Right lobe of liver (tissue), 6 donors: Measurements from ENCODE around the gene MRPS17. TPM values are rescaled to one million over a fixed set of nuclear protein-coding genes. Genes with fewer than 3 reads are reported as not detected.

Experiments
- ATAC-seq, 4 donors: fragments of 200-7000 bp; cut with Tn5 transposase; one replicate each; pipeline ENCODE4 v1.9.1; 2020; ENCODE audit warnings: mild to moderate bottlenecking in 4 of 4, moderate library complexity in 4 of 4
- DNase-seq, 3 donors: peaks; one replicate each; pipeline ENCODE4 v3.0.0-alpha.2; 2020
- H3K27ac ChIP-seq, 3 donors: fragments of 200-600 bp; one replicate each; pipeline ENCODE4 v1.8.0; 2022
- H3K27me3 ChIP-seq, 2 donors: fragments of 200-600 bp; one replicate each; pipeline ENCODE4 v1.8.0; 2022
- H3K36me3 ChIP-seq, 4 donors: fragments of 200-600 bp; sonication (generic) in 1 of 4; one replicate each; pipeline versions ENCODE4 v1.5.1 to v1.8.0; 2017 to 2022; ENCODE audit warnings: control low read depth in 1 of 4
- H3K4me1 ChIP-seq, 4 donors: fragments of 200-600 bp; sonication (generic) in 1 of 4; one replicate each; pipeline versions ENCODE4 v1.5.1 to v1.8.0; 2017 to 2022; ENCODE audit warnings: control low read depth in 1 of 4
- H3K4me3 ChIP-seq, 3 donors: fragments of 200-600 bp; one replicate each; pipeline ENCODE4 v1.8.0; 2022
- H3K9me3 ChIP-seq, 4 donors: fragments of 200-600 bp; sonication (generic) in 1 of 4; one replicate each; pipeline versions ENCODE4 v1.5.1 to v1.8.0; 2017 to 2022; ENCODE audit warnings: control low read depth in 1 of 4
- CTCF ChIP-seq, 4 donors: fragments of 200-600 bp in 3 of 4; fragments of 450-650 bp in 1 of 4; IDR thresholded peaks; one replicate each; pipeline versions ENCODE4 v1.5.1 to v1.8.0; 2016 to 2022; ENCODE audit warnings: antibody characterized with exemption in 4 of 4, mild to moderate bottlenecking in 2 of 4
- POLR2A ChIP-seq: fragments of 450-650 bp; IDR thresholded peaks from one replicate; pipeline ENCODE4 v1.6.1; 2017; ENCODE audit warnings: antibody characterized with exemption, mild to moderate bottlenecking
- WGBS: methylation state at CpG from one replicate; pipeline ENCODE4 v1.1.6; 2018; ENCODE audit warnings: low coverage, low lambda C conversion rate; ENCODE audit not compliant: insufficient coverage; ENCODE audit errors: missing lambda C conversion rate; 5-methylcytosine and 5-hydroxymethylcytosine counted together
- intact Hi-C, 2 donors: fragments of 100-400 bp; cut with DNase I; formaldehyde crosslinking; loops; one replicate each; pipeline versions ENCODE4 v1.11.2 to v1.14.1; 2022
- total RNA-seq, 6 experiments: library from RNA; depleted of rRNA in 2 of 6; stranded (reverse); fragments of >200 nt in 2 of 6; fragmentation: NEBNext Ultra II Directional in 3 of 6; extraction: Animal tissue kit (Norgen Biotek cat#: 25700) in 3 of 6; gene quantifications; one replicate each; pipeline versions ENCODE4 v1.1.0 to v1.2.4, GENCODE V29; 2016 to 2023
- donor health status: DM: no; HTN: yes; CAD: no.
- donor health status: DM: no; HTN: no; CAD: no.
- donor health status: DM: no; HTN: no; CAD: no.
- donor health status: DM: no; HTN: yes; CAD: no.
- donor health status: DM: no; HTN: yes; CAD: no.

Gene MRPS17
- total RNA-seq, 6 experiments from 2014 or later, result 8.1 to 21.7 (median 9.8) TPM

GRCh38 chr7:55975988-55976633 is 24.4 kb downstream of the MRPS17 start:
- Histone ChIP-seq H3K4me1 (no peaks in the 10 kb centered on the region), H3K36me3 (peaks cover 0 to 15% (median 9%) of the 10 kb centered on the region in 4 donors), H3K4me3 (no peak overlapping the region), H3K27me3 (no peaks in the 10 kb centered on the region), H3K27ac (no peak overlapping the region), H3K9me3 (no peaks in the 10 kb centered on the region)
- no peak for DNase-seq
- no peak for ATAC-seq
- TF ChIP-seq POLR2A (no peak), CTCF (IDR thresholded peaks at IDR 0.05) (no peak)
- intact Hi-C loops, result no loop called here
- 72% methylated on average over 7 of the region's 7 CpGs for WGBS

GRCh38 chr7:55977831-55978230 is 26.2 kb downstream of the MRPS17 start:
- 78% methylated on average over 4 of the region's 4 CpGs for WGBS
- no peak overlapping the region for H3K27ac ChIP-seq
- ATAC-seq, result no peak
- no peak overlapping the region for H3K4me3 ChIP-seq
- intact Hi-C loops, result no loop called here
- DNase-seq, result no peak
- no peaks in the 10 kb centered on the region for H3K4me1 ChIP-seq
- no peaks in the 10 kb centered on the region for H3K27me3 ChIP-seq
- no peak for TF ChIP-seq CTCF (IDR thresholded peaks at IDR 0.05)
- no peak for TF ChIP-seq POLR2A
- H3K9me3 ChIP-seq, result no peaks in the 10 kb centered on the region
- H3K36me3 ChIP-seq, result peaks cover 0 to 24% (median 16%) of the 10 kb centered on the region in 4 donors

- ATAC-seq (no peak), DNase-seq (no peak)
- 78% methylated on average over 2 of the region's 3 CpGs for WGBS
- Histone ChIP-seq H3K9me3 (no peaks in the 10 kb centered on the region), H3K4me3 (no peak overlapping the region), H3K27me3 (no peaks in the 10 kb centered on the region), H3K27ac (no peak overlapping the region), H3K4me1 (no peaks in the 10 kb centered on the region), H3K36me3 (peaks cover 0 to 44% (median 26%) of the 10 kb centered on the region in 4 donors)
- intact Hi-C loops, result no loop called here
- no peak for TF ChIP-seq POLR2A
- TF ChIP-seq CTCF (IDR thresholded peaks at IDR 0.05), result no peak
Observed at GRCh38 chr7:55980266-55980665, 28.6 kb downstream of the MRPS17 start.

- Histone ChIP-seq H3K36me3 (peaks cover 0 to 39% (median 24%) of the 10 kb centered on the region in 4 donors), H3K27ac (no peak overlapping the region), H3K27me3 (no peaks in the 10 kb centered on the region), H3K9me3 (no peaks in the 10 kb centered on the region), H3K4me3 (no peak overlapping the region), H3K4me1 (no peaks in the 10 kb centered on the region)
- no peak for DNase-seq
- 90% methylated on average over 3 of the region's 3 CpGs for WGBS
- ATAC-seq, result no peak
- no peak for TF ChIP-seq POLR2A
- intact Hi-C loops, result no loop called here
Observed at GRCh38 chr7:55983537-55983936, 31.9 kb downstream of the MRPS17 start.

GRCh38 chr7:55992346-55992745 is 40.7 kb downstream of the MRPS17 start:
- DNase-seq, result no peak
- no peak for ATAC-seq
- no peak for TF ChIP-seq CTCF (IDR thresholded peaks at IDR 0.05)
- no peak for TF ChIP-seq POLR2A
- H3K27me3 ChIP-seq, result no peaks in the 10 kb centered on the region
- no peaks in the 10 kb centered on the region for H3K9me3 ChIP-seq
- no peak overlapping the region for H3K4me3 ChIP-seq
- H3K36me3 ChIP-seq, result peaks cover 0 to 8% (median 3%) of the 10 kb centered on the region in 4 donors
- WGBS, result 63% methylated on average over 3 of the region's 3 CpGs
- intact Hi-C loops, result no loop called here
- H3K27ac ChIP-seq, result no peak overlapping the region
- H3K4me1 ChIP-seq, result peaks cover 0 to 8% (median 0%) of the 10 kb centered on the region in 4 donors
